ENCODE measurements around the gene LDHAL6B.

LDHAL6B gene

GRCh38 chr15:59203008-59203407, 3.6 kb upstream of the LDHAL6B start:
- no peak for TF ChIP-seq CTCF (IDR thresholded peaks at IDR 0.05)
- H3K27ac ChIP-seq: no peak overlapping the region
- DNase-seq (ENCODE audit: low spot score): no peak
- no peak overlapping the region for H3K4me3 ChIP-seq

GRCh38 chr15:59203657-59204056, 3.0 kb upstream of the LDHAL6B start:
- DNase-seq (ENCODE audit: low spot score): no peak
- Histone ChIP-seq H3K27ac (no peak overlapping the region), H3K4me3 (no peak overlapping the region)
- no peak for TF ChIP-seq CTCF (IDR thresholded peaks at IDR 0.05)

GRCh38 chr15:59205839-59206622, 612 bp upstream of the LDHAL6B start:
- H3K27ac ChIP-seq: no peak overlapping the region
- TF ChIP-seq CTCF (IDR thresholded peaks at IDR 0.05): no peak
- DNase-seq (ENCODE audit: low spot score): no peak
- no peak overlapping the region for H3K4me3 ChIP-seq

- no peak for TF ChIP-seq CTCF (IDR thresholded peaks at IDR 0.05)
- Histone ChIP-seq H3K4me3 (no peak overlapping the region), H3K27ac (no peak overlapping the region)
- no peak for DNase-seq (ENCODE audit: low spot score)
These were observed 2.1 kb downstream of the LDHAL6B start for GRCh38 chr15:59208613-59209249.

GRCh38 chr15:59210186-59210585, 3.5 kb downstream of the LDHAL6B start:
- Histone ChIP-seq H3K4me3 (no peak overlapping the region), H3K27ac (peak overlapping the region in 1 of 2 donors; percentile 5)
- no peak for TF ChIP-seq CTCF (IDR thresholded peaks at IDR 0.05)
- no peak for DNase-seq (ENCODE audit: low spot score)

GRCh38 chr15:59216911-59217310, 10.3 kb downstream of the LDHAL6B start:
- no peak overlapping the region for H3K27ac ChIP-seq

More at GRCh38 chr15:59216911-59217310, 10.3 kb downstream of the LDHAL6B start:
- H3K4me3 ChIP-seq: no peak overlapping the region
- no peak for TF ChIP-seq CTCF (IDR thresholded peaks at IDR 0.05)
- DNase-seq (ENCODE audit: low spot score): no peak
